NCI-H510A treated with DMSO at 0.1 percent for 48 hours (cell line): ENCODE data around the gene CEP83.

Experiments used
- DNase-seq: peaks from one replicate; lab custom pipeline; 2025; lab: John Stamatoyannopoulos, UW

Gene CEP83

DNA sequence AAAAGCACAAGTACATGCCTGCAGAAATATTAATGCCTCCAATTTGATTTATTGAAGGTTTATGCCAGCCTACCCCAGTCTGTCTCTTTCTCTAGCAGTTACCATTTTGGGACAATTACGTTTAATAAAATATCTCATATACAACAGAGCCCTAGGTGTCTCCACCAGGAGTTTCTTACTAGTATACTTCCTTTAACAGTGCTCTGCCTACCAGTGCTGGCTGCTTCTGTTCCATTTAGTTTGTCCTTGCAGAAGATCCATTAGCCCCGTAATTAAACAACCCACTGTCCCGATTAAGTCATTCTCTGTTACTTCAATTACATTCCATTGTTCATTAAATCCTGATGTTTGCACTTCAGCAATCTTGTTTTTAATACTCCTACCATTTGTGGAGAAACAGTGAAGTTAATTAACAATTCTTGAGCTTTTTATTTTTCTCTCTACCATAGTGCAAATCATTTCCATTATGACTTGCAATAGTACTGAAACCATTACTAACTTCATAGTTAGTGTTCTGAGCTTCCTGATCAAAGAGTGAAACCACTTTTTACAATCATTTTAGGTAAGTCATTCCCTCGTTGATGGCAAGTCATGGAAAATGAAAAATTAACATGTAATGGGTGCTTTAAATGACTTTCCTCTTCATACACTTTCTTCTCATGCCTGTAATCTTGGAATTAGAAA, 190.2 kb downstream of the CEP83 start:
- no peak for DNase-seq

DNA sequence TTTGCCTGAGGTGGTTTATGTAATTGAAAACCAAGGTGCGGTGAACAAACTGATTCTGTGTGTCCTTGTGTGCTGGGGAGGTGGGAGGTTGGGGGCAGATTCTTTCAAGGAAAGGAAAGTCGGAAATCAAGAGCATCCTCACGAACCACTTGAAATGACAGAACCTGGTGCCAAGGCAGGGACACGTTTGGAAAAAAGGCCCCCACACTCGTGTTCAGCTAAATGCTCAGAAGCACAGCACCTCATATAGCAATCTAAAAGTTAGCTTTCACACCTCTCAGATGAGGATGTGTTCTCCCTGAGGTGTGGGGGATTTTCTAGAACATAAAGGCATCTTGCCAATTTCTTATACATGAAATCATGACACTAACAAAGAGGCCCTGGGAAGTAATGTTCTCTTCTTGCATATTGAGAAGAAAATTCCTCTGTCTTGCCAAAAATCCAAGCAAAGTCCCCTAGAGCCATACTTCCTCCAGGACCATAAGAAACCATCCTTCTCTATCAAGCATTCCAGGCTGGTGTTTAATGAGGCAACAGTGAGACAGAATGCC, 191.7 kb downstream of the CEP83 start:
- DNase-seq = no peak

DNA sequence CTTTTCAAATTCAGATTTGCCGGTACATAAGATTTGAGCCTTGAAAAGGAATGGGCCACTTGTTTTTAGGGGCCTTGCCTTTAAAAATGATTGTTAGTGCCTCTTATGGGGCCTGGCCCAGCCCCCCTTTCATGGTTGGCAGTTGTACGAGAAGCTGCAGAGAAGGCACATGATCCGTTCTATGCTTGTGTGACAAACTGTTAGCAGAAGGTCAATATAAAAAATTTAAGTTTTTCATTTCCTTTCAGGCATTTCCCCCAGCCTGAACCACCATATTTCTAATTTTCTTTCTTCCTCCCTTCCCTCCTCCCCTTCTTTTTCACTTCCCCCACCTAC, 192.2 kb downstream of the CEP83 start:
- DNase-seq = no peak

DNA sequence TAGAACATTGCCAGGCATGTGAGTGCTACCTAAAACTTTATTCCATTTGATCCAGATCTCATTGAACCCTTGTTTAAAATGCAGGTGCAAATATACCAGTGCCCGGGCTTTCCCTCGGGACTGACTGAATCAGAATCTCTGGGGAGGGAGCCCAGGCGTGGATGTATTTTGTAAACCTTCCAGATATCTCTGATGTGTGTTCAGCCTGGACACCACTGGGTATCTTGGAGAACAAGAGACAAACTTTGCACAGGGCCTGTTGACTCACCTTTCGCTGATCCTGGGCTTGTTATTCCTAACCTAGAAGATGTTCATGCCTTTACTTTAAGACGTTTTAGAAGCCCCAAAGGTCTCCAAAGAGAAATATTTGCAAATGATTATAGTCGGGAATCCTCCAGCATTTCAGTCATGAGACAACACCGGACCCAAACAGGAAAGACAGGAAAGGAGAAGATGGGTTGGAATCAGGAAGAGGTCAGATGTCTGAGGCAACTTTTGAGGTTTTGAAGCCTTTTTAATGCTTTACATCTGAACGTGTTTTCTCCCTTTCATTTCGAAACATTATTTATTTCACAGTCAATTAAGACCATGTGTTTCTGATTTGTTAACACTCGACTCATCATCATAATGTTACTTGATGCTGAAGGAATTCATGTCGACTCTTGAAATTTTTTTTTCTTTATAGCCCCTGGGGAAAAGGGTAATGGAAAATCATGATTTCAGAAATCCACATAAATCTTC, 192.7 kb downstream of the CEP83 start:
- DNase-seq = no peak

DNA sequence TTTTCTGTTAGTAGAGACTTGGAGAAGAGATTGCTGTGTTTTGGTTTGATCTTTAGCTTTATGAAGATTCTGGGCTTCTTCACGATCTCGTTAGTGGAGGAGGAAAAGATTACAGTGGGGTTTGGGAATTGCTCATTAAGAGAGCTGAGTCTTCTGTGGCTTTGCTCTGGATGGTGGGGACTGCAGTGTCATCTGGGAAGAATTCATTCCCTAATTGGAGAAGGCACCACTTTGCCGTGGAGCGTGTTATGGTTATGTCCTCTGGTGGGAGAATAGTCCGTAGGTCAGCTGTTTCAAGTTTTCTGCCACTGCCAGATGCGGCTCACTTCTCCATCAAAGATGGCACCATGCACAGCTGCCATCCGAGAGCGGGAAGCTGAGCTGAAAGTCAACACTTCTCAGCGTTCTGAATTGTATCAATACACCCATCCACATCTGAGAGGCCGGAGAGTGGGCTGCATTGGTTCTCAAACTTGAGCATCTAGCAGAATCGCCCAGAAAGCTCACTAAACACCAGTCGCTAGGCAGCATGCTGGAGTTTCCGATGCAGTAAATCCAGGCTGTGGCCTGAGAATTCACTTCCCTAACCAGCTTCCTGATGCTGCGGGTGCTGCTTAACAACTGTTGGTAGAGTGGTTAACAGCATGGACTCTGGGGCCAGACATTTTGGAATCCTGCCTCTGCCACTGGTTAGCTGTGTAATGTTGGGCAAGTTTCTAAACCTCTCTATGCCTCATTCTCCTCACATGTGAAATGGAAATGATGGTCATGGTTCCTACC, 193.5 kb downstream of the CEP83 start:
- no peak for DNase-seq

DNA sequence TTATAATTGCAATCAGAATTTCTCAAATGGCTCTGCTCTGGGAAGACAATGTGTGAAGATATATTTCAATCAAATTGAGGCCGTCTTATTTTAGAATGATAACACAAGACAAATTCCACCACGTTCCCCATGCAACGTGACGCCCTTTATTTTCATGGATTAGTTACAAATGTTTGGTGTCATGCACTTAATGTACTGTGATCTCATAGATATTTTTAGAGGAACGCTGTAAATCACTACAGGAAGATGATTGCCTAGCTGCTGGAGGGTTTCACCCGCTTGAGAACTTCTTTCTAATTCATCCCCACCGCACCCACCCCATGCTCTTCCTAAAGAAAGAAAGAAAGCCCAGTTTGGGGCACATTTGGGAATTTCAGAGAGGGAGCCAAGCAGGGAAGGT, 194.1 kb downstream of the CEP83 start:
- DNase-seq = no peak

DNA sequence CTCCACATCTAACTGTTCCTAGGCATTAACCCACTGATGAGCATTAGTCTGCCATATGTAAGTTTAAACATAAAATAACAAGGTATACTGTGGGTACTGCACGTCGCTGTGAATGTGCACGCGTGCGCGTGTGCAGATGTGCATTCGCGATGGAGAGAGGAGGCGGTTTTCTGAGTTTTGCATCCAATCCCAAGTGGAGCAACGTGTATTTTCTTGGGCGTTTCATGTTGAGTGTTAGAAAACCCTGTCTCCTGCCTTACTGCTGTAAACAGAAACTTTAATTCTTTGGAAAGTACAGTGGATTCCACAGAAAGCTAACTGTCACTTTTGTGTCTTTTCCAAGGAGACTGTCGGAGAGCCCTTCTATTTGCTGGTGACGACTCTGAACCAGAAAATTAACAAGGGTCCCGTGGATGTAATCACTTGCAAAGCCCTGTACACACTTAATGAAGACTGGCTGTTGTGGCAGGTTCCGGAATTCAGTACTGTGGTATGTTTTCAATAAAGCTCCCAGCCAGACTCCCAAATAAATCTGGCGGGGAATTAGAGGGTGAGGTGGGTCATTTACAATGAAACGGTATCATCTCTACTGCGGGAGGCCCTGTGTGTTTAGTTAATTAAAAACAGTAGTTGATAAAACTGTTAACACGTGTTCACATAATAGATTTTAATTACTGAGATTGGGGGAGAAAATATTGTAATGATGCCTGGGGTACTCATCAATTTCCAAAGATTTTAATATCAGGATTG, 194.8 kb downstream of the CEP83 start:
- no peak for DNase-seq

DNA sequence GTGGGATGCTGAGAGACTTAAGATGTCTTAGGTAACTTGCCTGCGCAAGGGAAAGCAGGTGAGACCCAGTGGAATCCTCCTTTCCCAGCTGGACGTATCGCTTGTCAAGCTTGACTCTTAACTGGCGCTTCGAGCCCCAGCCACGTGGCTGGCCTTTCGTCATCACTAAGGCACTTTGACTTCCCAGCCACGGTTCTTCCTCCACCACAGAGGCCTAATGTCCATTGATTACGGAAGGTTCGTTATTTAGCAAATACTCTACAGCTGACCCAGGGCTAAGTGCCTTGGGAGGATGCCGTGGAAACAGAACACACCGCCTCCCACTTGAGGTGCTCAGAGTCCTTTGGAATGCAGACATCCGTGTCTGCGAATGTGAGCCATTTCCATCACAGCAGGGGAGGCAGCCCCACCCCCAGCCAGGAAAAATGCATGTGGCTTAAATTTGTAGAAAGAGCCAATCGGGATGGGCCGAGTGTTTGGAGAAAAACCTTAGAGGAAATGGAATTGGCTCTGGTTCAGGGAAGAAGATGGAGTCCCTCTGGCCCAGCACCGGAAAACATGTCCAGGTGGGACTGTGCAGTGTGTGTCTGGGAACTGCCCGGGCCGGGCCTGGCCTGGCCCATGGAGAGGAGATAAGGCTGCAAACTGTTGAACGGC, 195.6 kb downstream of the CEP83 start:
- no peak for DNase-seq

DNA sequence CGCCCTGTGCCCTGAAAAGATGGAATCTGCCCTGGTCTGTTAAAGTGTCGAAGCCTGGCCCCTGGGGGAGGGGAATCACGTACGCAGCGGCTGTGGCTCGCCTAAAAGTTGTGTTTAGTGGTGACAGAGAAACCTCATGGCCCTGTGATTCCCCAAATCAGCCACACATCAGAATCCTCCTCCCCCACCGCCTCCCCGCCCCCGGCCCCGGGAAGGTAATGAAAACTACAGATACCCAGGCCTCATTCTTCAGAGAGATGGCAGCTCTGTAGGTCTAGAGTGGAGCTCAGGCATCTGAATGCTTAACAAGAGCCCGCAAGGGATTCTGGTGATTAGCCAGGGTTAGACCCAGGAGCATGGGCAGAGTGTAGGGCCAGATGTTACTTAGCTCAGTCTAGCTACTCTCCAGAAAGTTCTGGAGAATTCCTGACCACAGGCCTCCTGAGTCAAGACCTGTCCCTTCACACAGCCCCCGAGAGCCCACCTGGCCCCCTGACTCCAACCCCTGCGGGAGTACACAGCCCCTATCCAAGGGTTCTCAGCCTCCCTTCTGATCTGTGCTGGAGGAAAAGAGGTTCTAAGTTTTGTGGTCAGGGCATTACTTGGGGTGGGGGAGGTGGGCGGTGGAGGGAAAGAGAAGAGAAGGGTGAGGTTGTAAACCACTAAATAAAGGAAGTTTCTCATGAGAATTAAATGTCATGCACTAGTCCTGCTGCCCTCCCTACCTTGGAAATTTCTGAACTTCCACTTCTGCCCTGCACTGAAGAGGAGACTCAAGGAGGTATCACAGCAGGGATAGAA, 196.5 kb downstream of the CEP83 start:
- no peak for DNase-seq

DNA sequence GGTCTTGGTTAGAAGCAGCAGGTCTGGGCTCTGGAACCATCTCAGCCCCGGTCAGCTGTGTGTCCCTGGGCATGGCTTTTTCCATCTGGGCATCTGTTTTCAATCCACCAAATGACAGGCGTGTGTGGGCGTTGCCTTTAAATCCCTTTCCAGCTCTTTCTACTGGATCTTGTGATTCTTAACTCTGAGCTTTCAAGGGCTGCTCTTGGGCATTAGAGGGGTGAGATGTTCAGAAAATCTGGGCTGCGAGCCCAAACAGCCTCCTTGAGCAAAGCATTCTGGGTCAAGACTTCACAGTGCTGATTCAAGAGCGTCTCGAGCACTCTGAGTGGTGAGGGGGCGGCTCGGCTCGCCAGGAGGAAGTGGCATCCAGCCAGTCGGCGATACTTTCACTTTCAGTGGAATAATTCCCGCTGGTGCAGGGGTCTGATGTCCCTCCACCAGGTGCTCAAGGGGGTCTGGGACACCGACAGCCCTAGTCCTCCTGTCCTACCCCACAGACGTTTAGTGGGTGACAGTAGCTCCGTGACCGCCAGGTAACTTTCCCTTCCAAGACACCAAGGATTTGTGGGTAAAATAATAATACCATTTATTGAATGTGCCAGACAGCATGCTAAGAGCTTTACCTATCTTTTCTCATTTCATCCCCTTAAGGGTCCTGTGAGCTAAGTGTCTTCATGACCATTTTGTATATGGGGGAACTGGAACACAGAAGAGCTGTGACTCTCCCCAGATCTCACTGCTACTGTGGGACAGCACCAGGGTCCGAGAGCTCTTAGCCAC, 197.2 kb downstream of the CEP83 start:
- DNase-seq = no peak

DNA sequence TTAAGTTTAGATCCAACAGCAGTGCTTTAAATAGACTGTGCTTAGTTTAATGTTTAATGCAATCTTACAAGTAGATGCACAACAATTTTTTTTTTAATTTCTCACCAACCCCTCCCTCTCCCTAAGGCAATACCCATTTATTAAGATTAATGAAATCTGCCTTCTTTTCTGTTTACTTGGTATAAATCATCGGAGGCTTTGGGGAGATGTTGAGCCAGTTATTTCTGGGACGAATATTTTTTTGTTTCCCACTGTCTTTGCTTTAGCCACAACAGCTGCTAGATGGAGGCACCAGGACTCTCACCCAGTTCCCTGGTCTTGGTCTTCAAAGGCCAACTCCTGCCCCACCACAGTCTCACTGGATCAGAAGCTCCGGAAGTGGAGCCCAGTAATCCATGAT, 197.9 kb downstream of the CEP83 start:
- no peak for DNase-seq

DNA sequence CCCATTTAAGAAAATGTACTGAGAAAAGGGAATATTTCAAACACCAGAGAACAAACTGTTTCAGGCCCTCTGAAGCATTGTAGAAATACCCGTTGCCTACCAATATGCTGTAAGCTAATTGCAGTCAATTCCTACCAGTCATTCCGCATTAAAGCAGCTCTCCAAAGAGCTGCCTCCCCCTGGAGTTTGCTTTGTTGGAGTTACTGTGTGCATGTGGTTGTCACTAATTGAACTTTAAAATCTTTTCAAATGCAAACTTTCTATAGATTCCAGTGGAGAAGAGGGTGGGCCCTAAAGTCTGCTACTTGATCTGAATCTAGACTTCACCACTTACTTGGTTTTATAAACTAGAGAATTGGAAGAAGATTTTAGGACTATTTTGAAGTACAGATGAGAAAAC, 198.5 kb downstream of the CEP83 start:
- no peak for DNase-seq

DNA sequence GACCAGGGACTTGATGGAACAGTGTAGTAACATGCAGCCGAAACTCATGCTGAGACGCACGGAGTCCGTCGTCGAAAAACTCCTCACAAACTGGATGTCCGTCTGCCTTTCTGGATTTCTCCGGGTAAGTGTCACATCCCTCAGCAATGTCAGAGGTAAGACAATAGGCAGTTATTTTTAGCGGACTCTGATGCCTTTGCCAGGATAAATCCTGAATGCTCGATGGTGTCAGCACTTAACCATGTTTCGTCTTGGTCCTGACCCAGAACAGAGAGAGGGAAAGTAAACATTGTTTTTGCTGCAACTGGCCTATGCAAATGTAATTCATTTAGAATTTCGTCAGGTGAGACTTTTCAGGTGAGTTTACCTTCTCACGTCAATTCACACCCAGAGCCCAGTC, 198.9 kb downstream of the CEP83 start:
- DNase-seq = no peak

DNA sequence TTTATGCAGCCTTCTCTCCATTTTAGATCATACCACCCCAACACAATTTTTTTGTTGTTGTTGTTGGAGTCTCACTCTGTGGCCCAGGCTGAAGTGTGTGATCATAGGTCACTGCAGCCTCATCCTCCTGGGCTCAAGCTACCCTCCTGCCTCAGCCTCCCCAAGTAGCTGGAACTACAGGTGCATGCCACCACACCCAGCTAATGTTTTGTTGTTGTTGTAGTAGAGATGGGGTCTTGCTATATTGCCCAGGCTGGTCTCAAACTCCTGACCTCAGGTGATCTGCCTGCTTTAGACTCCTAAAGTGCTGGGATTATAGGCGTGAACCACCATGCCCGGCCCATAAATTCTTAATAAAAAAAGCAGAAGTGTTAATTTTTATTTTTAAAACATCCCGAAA, 199.7 kb downstream of the CEP83 start:
- no peak for DNase-seq

DNA sequence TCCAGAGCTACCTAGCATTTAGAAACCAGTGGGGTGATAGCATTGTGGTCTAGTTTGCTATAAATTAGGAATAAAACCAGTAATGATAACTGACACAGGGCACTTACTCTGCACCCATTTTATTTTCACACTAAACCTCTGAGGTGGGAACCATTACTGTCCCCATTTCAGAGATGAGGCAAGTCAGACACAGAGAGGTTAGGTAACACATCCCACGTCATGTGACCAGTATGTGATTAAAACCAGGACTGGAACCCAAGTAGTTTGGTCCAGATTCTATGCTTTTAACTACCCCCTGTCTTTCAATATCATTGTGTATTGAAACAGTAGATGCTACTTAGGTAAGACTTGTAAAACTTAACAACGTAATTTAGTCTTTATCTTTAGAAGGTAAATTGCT, 201.1 kb downstream of the CEP83 start:
- DNase-seq = no peak
